ENCODE data around the gene NMNAT2.

DNA sequence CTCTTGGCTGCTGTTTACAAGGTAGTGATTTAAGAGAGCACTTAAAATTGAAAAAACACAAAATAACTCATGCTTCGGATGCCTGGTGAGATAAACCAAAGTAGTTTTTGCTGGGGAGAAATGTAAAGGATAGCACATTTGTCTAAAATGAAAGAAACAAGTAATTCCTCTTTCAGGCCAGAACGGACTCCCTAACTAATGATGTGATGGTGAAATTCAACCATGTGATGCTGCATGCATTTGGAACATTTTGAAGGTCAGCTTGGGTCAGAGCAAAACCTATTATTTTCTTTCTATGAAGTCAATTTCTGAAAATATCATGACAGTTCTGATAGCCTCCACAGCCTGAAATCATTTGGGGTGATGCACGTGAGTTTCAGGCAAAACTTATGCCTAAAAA is 27.6 kb downstream of the NMNAT2 start:
- TF ChIP-seq POLR2A (IDR thresholded peaks at IDR 0.05; ENCODE audit: low read depth, low read length) (no peak), MYB (IDR thresholded peaks at IDR 0.05; ENCODE audit: borderline replicate concordance, low read depth, low read length) (no peak), SRF (IDR thresholded peaks at IDR 0.05; ENCODE audit: low read depth in 2 of 2, low read length in 2 of 2) (no peak), SIN3A (IDR thresholded peaks at IDR 0.05; ENCODE audit: low read depth, low read length) (no peak), SUZ12 (IDR thresholded peaks at IDR 0.05; ENCODE audit: unreplicated experiment) (no peak)
- TF ChIP-seq, protein P1, sequence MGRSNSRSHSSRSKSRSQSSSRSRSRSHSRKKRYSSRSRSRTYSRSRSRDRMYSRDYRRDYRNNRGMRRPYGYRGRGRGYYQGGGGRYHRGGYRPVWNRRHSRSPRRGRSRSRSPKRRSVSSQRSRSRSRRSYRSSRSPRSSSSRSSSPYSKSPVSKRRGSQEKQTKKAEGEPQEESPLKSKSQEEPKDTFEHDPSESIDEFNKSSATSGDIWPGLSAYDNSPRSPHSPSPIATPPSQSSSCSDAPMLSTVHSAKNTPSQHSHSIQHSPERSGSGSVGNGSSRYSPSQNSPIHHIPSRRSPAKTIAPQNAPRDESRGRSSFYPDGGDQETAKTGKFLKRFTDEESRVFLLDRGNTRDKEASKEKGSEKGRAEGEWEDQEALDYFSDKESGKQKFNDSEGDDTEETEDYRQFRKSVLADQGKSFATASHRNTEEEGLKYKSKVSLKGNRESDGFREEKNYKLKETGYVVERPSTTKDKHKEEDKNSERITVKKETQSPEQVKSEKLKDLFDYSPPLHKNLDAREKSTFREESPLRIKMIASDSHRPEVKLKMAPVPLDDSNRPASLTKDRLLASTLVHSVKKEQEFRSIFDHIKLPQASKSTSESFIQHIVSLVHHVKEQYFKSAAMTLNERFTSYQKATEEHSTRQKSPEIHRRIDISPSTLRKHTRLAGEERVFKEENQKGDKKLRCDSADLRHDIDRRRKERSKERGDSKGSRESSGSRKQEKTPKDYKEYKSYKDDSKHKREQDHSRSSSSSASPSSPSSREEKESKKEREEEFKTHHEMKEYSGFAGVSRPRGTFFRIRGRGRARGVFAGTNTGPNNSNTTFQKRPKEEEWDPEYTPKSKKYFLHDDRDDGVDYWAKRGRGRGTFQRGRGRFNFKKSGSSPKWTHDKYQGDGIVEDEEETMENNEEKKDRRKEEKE (IDR thresholded peaks at IDR 0.05): no peak
- TF ChIP-seq, protein P2, sequence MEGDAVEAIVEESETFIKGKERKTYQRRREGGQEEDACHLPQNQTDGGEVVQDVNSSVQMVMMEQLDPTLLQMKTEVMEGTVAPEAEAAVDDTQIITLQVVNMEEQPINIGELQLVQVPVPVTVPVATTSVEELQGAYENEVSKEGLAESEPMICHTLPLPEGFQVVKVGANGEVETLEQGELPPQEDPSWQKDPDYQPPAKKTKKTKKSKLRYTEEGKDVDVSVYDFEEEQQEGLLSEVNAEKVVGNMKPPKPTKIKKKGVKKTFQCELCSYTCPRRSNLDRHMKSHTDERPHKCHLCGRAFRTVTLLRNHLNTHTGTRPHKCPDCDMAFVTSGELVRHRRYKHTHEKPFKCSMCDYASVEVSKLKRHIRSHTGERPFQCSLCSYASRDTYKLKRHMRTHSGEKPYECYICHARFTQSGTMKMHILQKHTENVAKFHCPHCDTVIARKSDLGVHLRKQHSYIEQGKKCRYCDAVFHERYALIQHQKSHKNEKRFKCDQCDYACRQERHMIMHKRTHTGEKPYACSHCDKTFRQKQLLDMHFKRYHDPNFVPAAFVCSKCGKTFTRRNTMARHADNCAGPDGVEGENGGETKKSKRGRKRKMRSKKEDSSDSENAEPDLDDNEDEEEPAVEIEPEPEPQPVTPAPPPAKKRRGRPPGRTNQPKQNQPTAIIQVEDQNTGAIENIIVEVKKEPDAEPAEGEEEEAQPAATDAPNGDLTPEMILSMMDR (IDR thresholded peaks at IDR 0.05 in 2 of 3, conservative IDR thresholded peaks at IDR 0.05 in 1 of 3; ENCODE audit: control insufficient read depth in 2 of 3, extremely low read depth in 1 of 3, insufficient read depth in 1 of 3, low read depth in 3 of 3, low read length in 3 of 3): no peak
- TF ChIP-seq, protein P3, sequence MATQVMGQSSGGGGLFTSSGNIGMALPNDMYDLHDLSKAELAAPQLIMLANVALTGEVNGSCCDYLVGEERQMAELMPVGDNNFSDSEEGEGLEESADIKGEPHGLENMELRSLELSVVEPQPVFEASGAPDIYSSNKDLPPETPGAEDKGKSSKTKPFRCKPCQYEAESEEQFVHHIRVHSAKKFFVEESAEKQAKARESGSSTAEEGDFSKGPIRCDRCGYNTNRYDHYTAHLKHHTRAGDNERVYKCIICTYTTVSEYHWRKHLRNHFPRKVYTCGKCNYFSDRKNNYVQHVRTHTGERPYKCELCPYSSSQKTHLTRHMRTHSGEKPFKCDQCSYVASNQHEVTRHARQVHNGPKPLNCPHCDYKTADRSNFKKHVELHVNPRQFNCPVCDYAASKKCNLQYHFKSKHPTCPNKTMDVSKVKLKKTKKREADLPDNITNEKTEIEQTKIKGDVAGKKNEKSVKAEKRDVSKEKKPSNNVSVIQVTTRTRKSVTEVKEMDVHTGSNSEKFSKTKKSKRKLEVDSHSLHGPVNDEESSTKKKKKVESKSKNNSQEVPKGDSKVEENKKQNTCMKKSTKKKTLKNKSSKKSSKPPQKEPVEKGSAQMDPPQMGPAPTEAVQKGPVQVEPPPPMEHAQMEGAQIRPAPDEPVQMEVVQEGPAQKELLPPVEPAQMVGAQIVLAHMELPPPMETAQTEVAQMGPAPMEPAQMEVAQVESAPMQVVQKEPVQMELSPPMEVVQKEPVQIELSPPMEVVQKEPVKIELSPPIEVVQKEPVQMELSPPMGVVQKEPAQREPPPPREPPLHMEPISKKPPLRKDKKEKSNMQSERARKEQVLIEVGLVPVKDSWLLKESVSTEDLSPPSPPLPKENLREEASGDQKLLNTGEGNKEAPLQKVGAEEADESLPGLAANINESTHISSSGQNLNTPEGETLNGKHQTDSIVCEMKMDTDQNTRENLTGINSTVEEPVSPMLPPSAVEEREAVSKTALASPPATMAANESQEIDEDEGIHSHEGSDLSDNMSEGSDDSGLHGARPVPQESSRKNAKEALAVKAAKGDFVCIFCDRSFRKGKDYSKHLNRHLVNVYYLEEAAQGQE (IDR thresholded peaks at IDR 0.05; ENCODE audit: low read depth, low read length): no peak

All from GM12878 (cell line).